Testis (tissue), 2 donors: ENCODE measurements around the gene KRT2.

Experiments
- CTCF ChIP-seq, 3 experiments: fragments of 450-650 bp in 2 of 3; fragments of 200-600 bp in 1 of 3; sonication (generic) in 1 of 3; IDR thresholded peaks; one replicate each; pipeline ENCODE4 v1.5.1; 2016 to 2019; ENCODE audit warnings: antibody characterized with exemption in 3 of 3, mild to moderate bottlenecking in 2 of 3, moderate library complexity in 1 of 3
- POLR2A ChIP-seq: fragments of 450-650 bp; IDR thresholded peaks from one replicate; pipeline ENCODE4 v1.6.1; 2017; ENCODE audit warnings: antibody characterized with exemption, mild to moderate bottlenecking, moderate library complexity

- TF ChIP-seq CTCF (IDR thresholded peaks at IDR 0.05), result no peak
- TF ChIP-seq POLR2A, result no peak
Observed at GRCh38 chr12:52614381-52615207, 37.4 kb downstream of the KRT2 start.
